Astrocyte of the spinal cord (primary cell): ENCODE results near the gene TBX10.

ENCODE experiments used
- DNase-seq: peaks from one replicate; pipeline ENCODE4 v3.0.0; 2011; ENCODE audit warnings: low read depth, low spot score
- H3K4me3 ChIP-seq: 2 replicates; pipeline ENCODE4 v1.5.1; 2011; ENCODE audit warnings: low read depth, mild to moderate bottlenecking, low read length, moderate library complexity
- in situ Hi-C: cut with HindIII; loops from 2 replicates; pipeline ENCODE4 v1.10.0; 2017; ENCODE audit warnings: low sequenced_read_pairs
- TF ChIP-seq, protein P1 (sequence below): IDR thresholded peaks from 2 replicates; pipeline ENCODE4 v1.5.1; 2012; ENCODE audit warnings: low read depth, mild to moderate bottlenecking, low read length, inconsistent platforms

TBX10 gene

DNA sequence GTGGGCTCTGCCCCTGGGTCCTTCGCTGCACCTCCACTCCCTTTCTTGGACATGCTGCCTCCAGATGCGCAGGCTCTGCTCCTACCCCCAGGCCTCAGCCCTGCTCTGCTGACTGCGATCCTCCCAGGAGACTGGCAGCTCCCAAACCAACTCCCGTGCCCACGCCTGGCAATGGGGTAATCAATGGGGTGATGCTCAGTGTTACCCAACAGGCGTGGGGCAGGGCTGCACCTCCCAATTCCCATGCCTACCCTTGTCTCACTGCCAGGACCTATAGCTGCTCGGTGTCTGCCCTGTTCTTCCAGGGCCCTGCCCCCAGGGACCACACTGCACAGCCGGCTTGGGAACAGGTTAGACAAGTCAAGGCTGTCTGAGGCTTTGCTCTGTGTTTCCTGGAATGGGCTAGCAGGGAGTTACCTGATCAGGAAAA is 34.9 kb upstream of the TBX10 start, which contains the start of gene ALDH3B2:
Gene ALDH3B2 (minus strand): TSS at position 182 of the 430 bp plus-strand sequence. CDS start 7,688 bp downstream, outside the sequence.
- TF ChIP-seq, protein P1, sequence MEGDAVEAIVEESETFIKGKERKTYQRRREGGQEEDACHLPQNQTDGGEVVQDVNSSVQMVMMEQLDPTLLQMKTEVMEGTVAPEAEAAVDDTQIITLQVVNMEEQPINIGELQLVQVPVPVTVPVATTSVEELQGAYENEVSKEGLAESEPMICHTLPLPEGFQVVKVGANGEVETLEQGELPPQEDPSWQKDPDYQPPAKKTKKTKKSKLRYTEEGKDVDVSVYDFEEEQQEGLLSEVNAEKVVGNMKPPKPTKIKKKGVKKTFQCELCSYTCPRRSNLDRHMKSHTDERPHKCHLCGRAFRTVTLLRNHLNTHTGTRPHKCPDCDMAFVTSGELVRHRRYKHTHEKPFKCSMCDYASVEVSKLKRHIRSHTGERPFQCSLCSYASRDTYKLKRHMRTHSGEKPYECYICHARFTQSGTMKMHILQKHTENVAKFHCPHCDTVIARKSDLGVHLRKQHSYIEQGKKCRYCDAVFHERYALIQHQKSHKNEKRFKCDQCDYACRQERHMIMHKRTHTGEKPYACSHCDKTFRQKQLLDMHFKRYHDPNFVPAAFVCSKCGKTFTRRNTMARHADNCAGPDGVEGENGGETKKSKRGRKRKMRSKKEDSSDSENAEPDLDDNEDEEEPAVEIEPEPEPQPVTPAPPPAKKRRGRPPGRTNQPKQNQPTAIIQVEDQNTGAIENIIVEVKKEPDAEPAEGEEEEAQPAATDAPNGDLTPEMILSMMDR = no peak

DNA sequence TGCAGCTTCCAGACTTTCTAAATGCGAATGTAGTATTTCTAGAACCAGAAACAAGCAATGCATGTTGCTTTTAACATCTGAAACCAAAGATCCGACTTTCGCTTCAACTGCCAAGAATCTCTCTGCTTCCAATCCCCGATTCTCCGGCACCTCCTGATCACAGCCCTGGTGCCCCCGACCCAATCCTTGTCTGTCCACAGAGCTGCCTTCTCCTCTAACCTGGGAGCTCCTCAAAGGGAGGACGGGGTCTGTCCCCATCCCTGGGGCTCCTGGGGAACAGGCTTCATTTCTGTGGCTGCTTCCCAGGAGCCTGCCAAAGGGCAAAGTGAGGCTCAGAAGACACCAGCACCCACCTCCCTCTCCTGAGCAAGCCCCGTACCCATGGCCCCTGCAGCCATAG is 34.3 kb upstream of the TBX10 start:
- in situ Hi-C loops = no loop called here
- DNase-seq = no peak
- TF ChIP-seq, protein P1 = no peak
- H3K4me3 ChIP-seq = no peak overlapping the region

More for the DNA sequence above, 34.9 kb upstream of the TBX10 start, which contains the start of gene ALDH3B2:
- no peak within 1 kb of the TSS for H3K4me3 ChIP-seq
- DNase-seq = no peak
- in situ Hi-C loops = no loop called here

DNA sequence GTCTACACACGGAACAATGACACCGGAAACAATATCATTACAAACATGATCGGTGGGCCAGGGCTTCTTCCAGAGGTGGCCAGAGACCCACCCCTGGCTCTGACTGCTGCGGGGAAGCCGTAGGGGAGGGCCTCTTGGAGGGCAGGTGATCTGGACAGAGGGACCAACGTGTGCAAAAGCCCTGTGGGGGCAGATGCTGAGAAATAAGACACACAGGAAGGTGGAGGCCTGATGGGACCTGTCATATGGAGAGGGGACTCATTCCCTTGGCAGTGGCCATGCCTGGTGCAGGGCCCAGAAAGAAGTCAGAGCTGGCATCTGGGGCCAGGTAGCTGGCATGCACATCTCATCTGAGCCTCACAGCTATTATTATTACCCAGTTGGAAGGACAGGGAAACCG is 33.8 kb upstream of the TBX10 start:
- in situ Hi-C loops = no loop called here
- H3K4me3 ChIP-seq = no peak overlapping the region

DNA sequence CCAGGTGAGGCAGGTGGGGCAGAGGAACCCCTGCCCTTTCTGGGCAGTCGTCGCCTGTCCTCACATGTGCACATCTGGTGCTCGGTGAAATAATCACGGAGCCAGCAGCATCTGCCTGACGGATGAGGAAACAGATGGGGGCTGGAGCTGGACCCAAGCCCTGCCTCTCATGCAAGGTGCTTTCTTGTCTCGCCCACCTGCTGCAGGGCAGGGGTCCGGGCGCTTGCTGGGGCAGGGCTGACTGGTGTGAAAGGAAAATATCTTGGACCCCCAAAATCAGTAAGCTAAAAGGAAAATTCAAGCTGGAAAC is 31.6 kb upstream of the TBX10 start:
- TF ChIP-seq, protein P1 = no peak
- in situ Hi-C loops = no loop called here
- no peak for DNase-seq
- no peak overlapping the region for H3K4me3 ChIP-seq

More for the DNA sequence above, 33.8 kb upstream of the TBX10 start:
- TF ChIP-seq, protein P1 = no peak
- DNase-seq = no peak

DNA sequence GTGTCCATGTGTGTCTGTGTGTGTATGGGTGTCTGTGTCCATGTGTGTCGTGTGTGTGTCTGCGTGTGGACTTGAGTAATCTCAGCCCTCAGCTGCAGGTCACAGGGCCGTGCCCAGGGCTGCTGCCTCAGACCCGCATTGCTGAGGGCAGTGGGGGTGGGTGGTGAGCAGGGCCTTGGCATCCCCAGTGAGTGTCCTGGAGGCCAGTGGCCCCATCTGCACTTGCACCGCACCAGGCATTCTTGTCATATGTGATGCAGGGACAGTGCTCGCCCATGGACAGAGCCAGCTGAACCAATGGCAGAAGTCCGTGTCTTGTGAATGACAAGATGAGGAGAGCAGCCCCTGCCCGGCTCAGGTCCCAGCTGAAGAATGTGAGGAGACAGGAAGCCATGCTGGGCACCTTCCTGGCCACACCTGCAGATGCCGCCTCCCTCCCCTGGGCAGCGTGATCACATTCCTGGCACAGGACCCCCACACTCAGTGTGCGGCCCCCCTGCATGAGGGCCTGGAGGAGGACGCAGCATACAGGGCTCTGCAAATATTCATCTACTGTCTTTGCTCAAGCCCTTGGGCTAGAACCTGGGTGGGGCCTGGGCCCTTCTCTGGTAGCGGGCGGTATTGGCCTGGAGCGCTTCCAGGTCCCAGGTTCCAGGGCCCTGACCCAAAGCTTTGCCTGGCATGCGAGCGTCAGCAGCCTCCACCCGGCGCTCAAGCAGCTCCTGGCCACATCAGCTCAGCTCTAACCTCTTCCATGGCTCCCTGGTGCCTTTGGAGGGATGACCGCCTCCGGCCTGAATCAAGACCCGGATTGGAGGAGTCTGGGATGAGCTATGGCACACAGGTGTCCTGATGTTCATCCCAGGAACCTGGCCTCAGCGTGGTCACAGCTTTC is 31.0 kb upstream of the TBX10 start:
- TF ChIP-seq, protein P1 = no peak
- no peak for DNase-seq
- H3K4me3 ChIP-seq = no peak overlapping the region
- in situ Hi-C loops = no loop called here

DNA sequence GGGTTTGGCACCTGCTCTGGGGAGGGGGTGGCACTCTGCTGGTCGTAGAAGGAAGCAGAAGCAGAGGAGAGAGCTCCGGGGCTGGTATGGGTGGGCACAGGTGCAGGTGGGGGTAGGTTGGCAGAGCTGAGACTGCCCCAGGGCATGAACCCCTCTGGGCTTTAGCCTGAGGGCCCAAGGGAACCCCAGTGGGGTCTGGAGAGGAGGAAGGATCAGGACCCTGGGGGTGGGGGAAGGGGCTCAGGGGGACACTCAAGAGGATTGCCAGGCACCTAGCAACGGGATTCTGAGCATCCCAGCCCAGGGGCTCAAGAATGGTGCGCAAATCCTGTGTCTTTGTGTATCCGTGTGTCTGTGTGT is 28.6 kb upstream of the TBX10 start:
- TF ChIP-seq, protein P1 = no peak
- in situ Hi-C loops = no loop called here
- no peak for DNase-seq
- H3K4me3 ChIP-seq = no peak overlapping the region
